HEK293T (cell line): Measurements from ENCODE around the gene RPS27.

Experiments
- BHLHE40 ChIP-seq: fragments of 450-650 bp; IDR thresholded peaks from 2 replicates; pipeline ENCODE4 v1.6.1; 2016; ENCODE audit warnings: mild to moderate bottlenecking, moderate library complexity, borderline replicate concordance
- FOXM1 ChIP-seq: fragments of 450-650 bp; IDR thresholded peaks from 2 replicates; pipeline ENCODE4 v1.6.1; 2017; ENCODE audit warnings: mild to moderate bottlenecking, borderline replicate concordance

- no peak for TF ChIP-seq FOXM1
- TF ChIP-seq BHLHE40, result no peak
Measured at GRCh38 chr1:153985341-153985912, 5.1 kb upstream of the RPS27 start.
